ENCODE results near the gene SPANXN4. TPM values are rescaled to one million over a fixed set of nuclear protein-coding genes. Genes with fewer than 3 reads are reported as not detected.

Gene SPANXN4
- total RNA-seq, 3 donors from 2014 or later: not detected

GRCh38 chrX:143047511-143047910 lies 21.8 kb downstream of the SPANXN4 start:
- Histone ChIP-seq H3K36me3 (ENCODE audit: low read depth) (no peaks in the 10 kb centered on the region), H3K4me1 (ENCODE audit: low read depth) (no peaks in the 10 kb centered on the region), H3K4me3 (no peak overlapping the region), H3K9me3 (no peaks in the 10 kb centered on the region)
- intact Hi-C loops (cut with DNase I, micrococcal nuclease): no loop called here
- ATAC-seq (no peak), DNase-seq (no peak)
- TF ChIP-seq CTCF (IDR thresholded peaks at IDR 0.05): no peak

GRCh38 chrX:143058120-143058519 lies 32.4 kb downstream of the SPANXN4 start:
- DNase-seq: no peak
- intact Hi-C loops (cut with DNase I, micrococcal nuclease): no loop called here
- H3K36me3 ChIP-seq (ENCODE audit: low read depth): no peaks in the 10 kb centered on the region
- no peak for TF ChIP-seq CTCF (IDR thresholded peaks at IDR 0.05)
- H3K4me3 ChIP-seq: no peak overlapping the region
- H3K4me1 ChIP-seq (ENCODE audit: low read depth): no peaks in the 10 kb centered on the region
- no peaks in the 10 kb centered on the region for H3K9me3 ChIP-seq
- no peak for ATAC-seq

GRCh38 chrX:143081231-143081630 lies 55.5 kb downstream of the SPANXN4 start:
- ATAC-seq (no peak), DNase-seq (no peak)
- H3K4me1 ChIP-seq (ENCODE audit: low read depth): no peaks in the 10 kb centered on the region
- no peaks in the 10 kb centered on the region for H3K36me3 ChIP-seq (ENCODE audit: low read depth)
- H3K9me3 ChIP-seq: no peaks in the 10 kb centered on the region
- no peak for TF ChIP-seq CTCF (IDR thresholded peaks at IDR 0.05)
- no peak overlapping the region for H3K4me3 ChIP-seq
- intact Hi-C loops (cut with DNase I, micrococcal nuclease): no loop called here

GRCh38 chrX:143082537-143082936 lies 56.8 kb downstream of the SPANXN4 start:
- no peak for DNase-seq
- no peak for TF ChIP-seq CTCF (IDR thresholded peaks at IDR 0.05)
- intact Hi-C loops (cut with DNase I, micrococcal nuclease): no loop called here
- Histone ChIP-seq H3K4me1 (ENCODE audit: low read depth) (no peaks in the 10 kb centered on the region), H3K36me3 (ENCODE audit: low read depth) (no peaks in the 10 kb centered on the region), H3K9me3 (no peaks in the 10 kb centered on the region), H3K4me3 (no peak overlapping the region)
- ATAC-seq: no peak

All from mucosa of descending colon (tissue), 3 donors.